GM13976 (cell line): Measurements from ENCODE around the gene PDE6B.

Experiments used
- DNase-seq: peaks from one replicate; pipeline ENCODE4 v3.0.0; 2012; ENCODE audit warnings: low spot score
- CTCF ChIP-seq: IDR thresholded peaks from 2 replicates; pipeline ENCODE4 v1.5.1; 2012; ENCODE audit warnings: borderline replicate concordance, mild to moderate bottlenecking; ENCODE audit not compliant: insufficient read depth; ENCODE audit errors: extremely low read depth, missing control alignments, control extremely low read depth
- in situ Hi-C: fragments of 300-500 bp; cut with MboI; formaldehyde crosslinking; loops from one replicate; pipeline ENCODE4 v1.12.0; 2022; ENCODE audit warnings: low sequenced_read_pairs, mixed read lengths, inconsistent platforms; ENCODE audit not compliant: unreplicated experiment

PDE6B gene

GRCh38 chr4:663046-663437, 37.7 kb downstream of the PDE6B start:
- in situ Hi-C loops = no loop called here
- TF ChIP-seq CTCF = no peak
- no peak for DNase-seq

DNA sequence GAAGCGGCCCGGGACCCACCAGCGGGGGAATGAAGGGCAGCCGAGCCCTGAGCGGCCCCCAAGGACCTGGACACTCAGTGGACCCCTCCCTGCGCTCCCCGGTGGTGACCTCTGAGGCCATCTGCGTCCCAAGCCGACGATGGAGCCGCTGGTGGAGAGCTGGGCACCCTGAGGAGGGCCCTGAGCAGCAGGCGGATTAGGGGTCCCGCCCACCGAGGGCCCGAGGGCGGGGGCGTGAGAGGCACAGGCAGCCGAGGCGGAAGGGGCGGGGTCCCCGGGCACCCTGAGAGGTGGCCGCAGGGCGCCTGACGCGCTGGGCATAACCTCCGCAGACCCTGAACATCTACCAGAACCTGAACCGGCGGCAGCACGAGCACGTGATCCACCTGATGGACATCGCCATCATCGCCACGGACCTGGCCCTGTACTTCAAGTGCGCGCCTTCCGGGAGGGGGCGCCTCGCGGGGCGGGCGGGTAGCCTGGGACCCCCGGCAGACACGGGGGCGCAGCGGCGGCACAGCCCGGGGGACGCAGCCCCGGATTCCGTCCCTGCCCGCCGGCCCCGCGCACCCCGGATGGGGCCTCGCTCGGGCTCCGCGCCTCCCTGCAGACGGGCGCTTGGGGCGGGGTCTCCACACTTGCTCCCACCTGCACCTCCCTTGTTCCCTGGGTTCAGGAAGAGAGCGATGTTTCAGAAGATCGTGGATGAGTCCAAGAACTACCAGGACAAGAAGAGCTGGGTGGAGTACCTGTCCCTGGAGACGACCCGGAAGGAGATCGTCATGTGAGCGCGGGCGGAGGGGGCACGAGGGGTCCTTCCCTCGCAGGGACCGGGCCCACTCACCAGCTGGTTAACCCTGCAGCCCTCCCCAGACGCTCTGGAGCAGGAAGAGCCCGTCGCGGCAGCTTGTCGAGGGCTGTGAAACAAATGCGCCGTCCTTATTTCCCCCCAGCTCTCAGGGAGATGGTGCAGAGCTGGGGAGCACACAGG, 38.4 kb downstream of the PDE6B start:
- peak; percentile 90 for DNase-seq
- in situ Hi-C loops = no loop called here
- no peak for TF ChIP-seq CTCF

GRCh38 chr4:664713-665231, 39.4 kb downstream of the PDE6B start:
- no peak for TF ChIP-seq CTCF
- no peak for DNase-seq
- in situ Hi-C loops = no loop called here

GRCh38 chr4:665381-665750, 40.0 kb downstream of the PDE6B start:
- TF ChIP-seq CTCF = no peak
- no peak for DNase-seq
- in situ Hi-C loops = no loop called here

DNA sequence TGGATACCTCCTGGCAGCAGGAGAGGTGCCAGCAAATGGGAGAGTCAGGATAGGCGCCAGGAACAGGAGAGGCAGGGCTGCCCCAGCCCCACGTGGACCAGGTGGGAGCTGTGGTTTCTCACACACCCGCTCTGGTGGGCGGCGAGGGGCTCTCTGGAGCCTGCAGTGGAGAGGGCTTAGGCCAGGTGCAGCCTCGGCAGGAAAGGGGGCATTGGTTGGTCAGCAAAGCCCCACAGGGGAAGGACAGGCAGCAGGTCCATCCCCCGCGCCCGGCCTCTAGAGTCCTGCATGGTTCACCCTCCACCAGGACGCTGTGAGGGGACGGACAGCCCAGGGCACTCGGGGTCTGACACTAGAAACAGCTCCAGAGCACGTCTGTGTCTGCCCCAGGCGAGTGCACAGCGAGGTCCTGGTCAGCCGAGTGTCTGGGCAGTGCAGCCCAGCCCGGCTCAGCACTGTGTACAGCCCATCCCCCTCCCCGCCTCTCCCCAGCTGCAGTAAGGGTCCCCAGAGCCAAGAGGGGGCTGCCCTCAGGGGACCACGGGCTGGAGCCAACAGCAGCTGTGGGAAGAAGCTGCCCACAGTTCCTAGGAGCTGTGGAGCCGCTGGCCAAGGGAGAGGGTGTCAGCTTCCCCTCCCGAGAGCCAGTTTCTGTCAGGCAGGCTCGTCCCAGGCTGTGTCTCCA, 40.5 kb downstream of the PDE6B start:
- DNase-seq = no peak
- TF ChIP-seq CTCF = no peak
- in situ Hi-C loops = no loop called here

- DNase-seq = no peak
- in situ Hi-C loops = no loop called here
Observed at GRCh38 chr4:666436-666810, 41.0 kb downstream of the PDE6B start.

More at GRCh38 chr4:666436-666810, 41.0 kb downstream of the PDE6B start:
- no peak for TF ChIP-seq CTCF
